CD4-positive, alpha-beta T cell treated with Interleukin-4 for 4 hours (primary cell): ENCODE measurements around the gene HILPDA.

Source experiments
- DNase-seq: peaks from one replicate; pipeline ENCODE4 v3.0.0-alpha.2; 2020

HILPDA gene, protein sequence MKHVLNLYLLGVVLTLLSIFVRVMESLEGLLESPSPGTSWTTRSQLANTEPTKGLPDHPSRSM

DNA sequence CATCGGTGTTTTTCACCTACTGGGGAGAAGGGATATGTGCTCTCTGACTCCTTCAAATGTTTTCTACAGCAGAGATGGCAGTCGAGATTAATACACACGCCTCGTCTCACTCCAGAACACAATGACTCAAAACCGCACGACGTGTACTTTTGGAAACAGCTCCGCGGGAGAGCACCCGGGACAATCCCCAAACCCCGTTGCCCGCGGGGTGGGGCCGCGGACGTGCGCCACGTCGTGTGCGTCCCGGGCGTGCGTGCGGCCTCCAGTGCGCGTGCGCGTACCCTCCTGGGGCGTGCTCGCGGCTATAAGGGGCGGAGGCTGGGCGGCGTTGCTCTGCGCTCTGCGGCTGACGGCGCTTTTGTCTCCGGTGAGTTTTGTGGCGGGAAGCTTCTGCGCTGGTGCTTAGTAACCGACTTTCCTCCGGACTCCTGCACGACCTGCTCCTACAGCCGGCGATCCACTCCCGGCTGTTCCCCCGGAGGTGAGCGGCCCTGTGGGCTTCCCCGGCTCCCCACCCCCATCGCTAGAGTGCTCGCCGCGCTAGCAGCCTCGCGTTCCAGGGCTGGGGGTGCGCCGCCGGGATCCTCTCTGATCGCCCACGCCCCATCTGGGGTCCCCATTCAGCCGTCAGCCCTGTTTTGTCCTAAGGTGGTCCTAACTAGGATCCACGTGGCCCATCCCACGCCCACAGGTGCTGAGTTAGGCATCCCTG is at the start of gene HILPDA:
Gene HILPDA (plus strand): TSS at position 336 of the 712 bp plus-strand sequence. CDS start 1,391 bp downstream, outside the sequence.
- peak; percentile 94 for DNase-seq

DNA sequence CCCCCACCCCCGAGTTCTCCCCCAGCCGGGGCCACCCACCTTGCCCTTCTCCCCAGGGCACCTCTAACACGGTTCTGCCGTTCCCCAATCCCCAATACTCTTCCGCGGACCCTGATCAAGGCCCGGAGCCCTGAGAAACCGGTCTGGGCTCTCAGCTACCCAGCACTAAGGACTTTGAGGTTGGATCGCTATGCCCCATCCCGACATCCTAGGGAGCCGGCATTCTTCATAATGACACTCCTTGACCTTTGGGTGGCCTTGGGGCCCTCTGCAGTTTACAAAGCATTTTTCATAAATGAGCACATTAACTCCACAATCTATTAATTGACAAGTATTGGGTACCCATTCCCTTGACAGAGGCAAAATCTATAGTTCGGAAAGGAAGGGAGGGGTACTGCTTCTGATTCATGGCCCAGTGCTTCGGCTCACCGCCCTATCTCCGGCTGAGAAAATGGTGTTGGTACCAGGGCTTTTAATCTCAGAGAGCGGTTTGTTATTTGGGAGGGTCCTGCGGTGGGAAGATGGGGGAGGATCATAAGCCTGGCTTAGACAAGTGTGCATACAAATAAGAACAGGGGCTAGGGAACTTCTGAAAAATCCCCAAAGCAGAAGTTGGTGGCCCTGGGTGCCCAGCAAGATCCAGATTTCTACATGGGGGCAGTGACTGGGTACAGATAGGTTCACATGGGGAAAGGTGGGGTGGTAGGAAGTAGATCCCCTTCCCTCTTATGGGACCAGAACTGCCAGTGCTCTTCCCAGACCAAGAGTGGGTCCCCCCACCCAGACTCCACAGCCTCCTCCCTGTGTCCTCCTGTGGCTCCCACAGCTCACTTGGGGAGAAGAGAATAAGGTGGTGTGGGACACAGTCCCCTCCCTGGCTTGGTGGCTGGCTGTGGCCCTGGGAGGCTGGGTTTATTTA is 49.1 kb upstream of the HILPDA start:
- DNase-seq = no peak

DNA sequence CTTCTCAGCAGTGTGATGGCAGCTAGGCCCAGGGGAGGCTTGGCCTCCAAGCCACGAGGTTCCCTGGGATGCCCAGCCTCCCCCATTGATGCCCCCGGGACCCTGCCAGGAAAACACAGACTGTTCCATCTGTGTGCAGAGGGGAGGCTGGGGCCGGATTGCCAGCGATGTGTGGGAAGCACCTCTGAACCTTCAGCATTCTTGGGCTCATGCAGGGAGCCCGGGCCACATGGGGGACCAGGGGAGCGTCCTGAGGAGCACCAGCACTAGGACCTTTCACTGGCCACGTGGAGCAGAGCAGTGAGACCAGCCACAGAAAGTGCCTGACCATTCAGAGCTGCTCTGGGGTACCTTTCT is 48.5 kb upstream of the HILPDA start:
- DNase-seq = no peak

DNA sequence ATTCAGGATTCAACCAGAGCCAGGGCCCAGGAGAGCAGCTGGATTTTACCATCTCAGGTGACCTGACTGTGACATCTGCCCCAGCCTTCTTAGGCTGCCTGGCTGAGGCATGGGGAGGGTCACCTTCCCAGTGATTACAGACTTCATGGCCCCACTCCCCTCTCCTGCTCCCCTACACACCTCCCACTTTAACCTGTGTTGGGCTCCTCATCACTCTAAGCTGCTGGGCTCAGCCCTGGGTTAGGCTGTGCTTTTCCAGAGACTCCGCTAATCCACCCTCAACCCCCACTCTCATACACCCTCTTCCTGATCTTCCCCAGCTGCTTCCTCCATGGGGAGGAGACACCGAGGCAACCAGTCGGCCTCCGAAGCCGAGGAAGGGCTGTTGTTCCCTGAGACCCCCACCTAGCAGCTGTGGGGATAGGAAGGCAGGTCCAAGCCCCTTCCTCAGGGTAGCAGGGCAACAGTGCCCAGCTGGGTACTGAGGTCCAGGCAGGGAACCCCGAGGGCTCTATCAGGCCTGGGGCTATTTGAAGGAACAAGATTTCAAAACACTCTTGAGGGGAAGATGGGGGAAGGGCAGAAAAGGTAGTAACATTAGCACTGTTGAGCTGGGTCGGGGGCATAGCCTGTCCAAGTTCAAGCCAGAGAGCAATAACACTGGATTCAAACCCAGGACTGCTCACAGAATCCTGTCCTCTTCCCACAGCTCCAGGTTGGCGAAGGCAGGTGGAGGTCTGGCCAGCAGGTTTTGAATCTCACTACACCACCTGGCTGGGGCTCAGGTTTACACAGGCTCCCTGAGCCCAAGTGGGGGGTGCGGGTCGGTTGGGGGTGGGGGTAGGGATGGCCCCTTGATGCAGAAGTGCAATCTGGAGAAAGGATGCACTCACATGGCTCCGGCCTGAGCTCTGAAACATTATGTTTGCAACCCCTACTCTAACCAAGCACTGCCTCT is 47.6 kb upstream of the HILPDA start:
- DNase-seq = no peak

- no peak for DNase-seq
These were observed 46.7 kb upstream of the HILPDA start for GRCh38 chr7:128408709-128409595.

GRCh38 chr7:128409596-128410450 is 45.9 kb upstream of the HILPDA start, which contains the start of gene IMPDH1:
IMPDH1 (minus strand) TSS chr7:128409982; CDS start chr7:128409901, 81 bp downstream.
- DNase-seq = peak; percentile 76

- no peak for DNase-seq
These were observed 45.3 kb upstream of the HILPDA start for GRCh38 chr7:128410451-128410753.

GRCh38 chr7:128415217-128415785 is 40.4 kb upstream of the HILPDA start:
- no peak for DNase-seq

DNA sequence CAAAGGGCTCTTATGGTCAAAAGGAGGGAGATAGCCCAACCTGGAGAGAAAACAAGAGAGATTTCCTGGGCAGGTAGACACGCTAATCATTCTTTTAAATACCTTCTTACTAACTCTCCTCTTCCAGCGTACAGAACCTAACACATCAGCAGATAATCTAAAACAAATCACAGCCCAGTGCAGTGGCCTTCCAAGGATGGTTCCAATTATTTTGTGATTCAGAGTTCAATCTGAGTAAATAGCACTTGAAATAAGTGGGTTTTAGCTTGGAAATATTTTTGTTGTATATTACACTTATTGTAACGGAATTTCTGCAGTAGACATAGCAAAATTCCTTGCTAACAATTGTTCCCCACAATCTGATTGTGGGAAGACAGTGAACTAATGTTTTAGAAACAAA is 38.6 kb upstream of the HILPDA start:
- DNase-seq = no peak

DNA sequence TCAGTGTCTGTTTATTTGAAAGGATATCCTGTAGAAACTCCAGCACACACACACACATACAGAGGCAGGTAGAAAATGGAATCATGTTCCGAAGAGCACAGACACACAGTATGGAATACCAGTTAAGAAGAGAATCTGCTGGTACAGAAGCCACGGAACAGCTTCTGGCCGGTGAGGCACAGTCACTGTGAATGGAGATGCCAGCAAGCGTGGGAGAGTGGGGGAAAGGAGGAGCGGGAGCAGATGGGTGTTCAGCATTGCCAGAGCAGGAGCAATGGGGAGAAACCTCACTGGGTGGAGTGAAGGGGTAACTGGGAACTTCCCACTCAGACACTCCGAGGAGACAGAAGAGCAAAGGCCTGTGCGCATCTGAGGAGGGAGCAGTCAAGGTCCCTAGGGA is 36.4 kb upstream of the HILPDA start:
- DNase-seq = no peak

GRCh38 chr7:128420773-128421172 is 34.9 kb upstream of the HILPDA start:
- DNase-seq = no peak

- DNase-seq = no peak
These were observed 34.3 kb upstream of the HILPDA start for GRCh38 chr7:128421384-128421783.

DNA sequence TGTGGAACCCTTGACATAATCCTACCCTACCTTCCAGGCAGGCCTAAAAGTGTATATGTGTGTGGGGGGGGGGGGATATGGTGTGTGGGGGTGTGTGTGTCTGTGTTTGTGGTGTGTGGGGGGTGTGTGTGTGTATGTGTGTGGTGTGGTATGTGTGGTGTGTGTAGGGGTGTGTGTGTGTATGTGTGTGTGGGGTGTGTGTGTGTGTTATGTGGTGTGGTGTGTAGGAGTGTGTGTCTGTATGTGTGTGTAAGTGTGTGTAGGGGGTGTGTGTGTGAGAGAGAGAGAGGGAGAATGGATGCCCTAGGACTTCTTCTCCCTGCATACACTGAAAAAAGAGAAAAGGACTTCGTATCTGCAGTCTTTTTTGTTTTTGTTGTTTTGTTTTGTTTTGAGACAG is 33.6 kb upstream of the HILPDA start:
- DNase-seq = no peak

- DNase-seq = peak; percentile 35
These were observed 32.8 kb upstream of the HILPDA start for GRCh38 chr7:128422842-128423241.

DNA sequence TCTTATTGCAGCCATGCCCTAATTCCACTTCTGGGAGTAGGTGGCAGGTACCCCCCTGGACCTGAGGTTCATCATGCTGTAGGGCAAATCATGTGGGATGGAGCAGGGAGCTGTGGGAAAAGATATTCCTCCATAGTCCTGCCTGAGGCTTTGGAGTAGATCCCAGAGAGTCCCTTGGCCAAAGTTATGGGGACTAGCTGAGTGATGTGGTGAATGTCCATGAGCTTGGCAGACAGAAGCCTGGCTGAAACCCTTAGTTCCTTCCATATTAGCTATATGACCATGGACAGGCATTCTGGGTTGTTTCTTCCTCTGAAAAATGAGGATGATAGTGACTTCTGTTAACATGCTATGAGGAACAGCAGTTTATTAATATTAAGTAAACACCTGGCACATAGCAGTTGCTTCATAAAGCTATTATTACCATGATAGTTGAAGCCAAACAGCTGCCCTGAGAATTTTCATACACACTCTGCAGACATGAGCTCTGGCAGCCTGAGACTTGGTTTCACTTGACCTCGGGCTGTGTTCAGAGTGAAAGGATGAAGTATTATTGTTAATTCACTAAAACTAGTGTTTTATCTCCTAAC is 30.9 kb upstream of the HILPDA start:
- DNase-seq = no peak

GRCh38 chr7:128425850-128426249 is 29.8 kb upstream of the HILPDA start:
- DNase-seq = peak; percentile 69

GRCh38 chr7:128427289-128427891 is 28.3 kb upstream of the HILPDA start:
- peak; percentile 60 for DNase-seq

GRCh38 chr7:128430207-128430606 is 25.5 kb upstream of the HILPDA start:
- no peak for DNase-seq

DNA sequence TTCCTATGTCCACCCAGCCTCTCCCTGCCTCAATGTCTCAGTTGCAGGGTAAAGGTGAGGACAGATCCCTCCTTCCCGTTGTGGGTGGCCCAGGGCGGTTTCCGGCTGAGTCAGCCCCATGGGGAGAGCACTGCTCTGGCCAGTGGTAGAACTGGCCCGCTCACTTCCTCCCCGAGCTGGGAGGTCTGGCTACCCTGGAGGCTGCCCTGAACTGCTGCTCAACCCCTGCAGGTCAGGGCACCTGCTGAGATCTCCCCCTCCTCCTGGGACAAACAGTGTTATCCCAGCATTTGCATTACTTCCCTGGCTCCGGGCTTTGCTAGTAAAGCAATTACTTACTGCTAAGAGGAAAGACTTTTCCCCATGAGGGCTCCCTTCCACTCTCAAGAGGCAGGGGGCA is 24.5 kb upstream of the HILPDA start:
- no peak for DNase-seq

GRCh38 chr7:128431754-128432153 is 23.9 kb upstream of the HILPDA start:
- DNase-seq = no peak
